ENCODE results near the gene NKAIN2.
"Not testable (repeated sequence)": the region's sequence is repeated elsewhere in the genome, so short reads cannot be mapped to it uniquely, and the experiment has no call there.

NKAIN2 gene

DNA sequence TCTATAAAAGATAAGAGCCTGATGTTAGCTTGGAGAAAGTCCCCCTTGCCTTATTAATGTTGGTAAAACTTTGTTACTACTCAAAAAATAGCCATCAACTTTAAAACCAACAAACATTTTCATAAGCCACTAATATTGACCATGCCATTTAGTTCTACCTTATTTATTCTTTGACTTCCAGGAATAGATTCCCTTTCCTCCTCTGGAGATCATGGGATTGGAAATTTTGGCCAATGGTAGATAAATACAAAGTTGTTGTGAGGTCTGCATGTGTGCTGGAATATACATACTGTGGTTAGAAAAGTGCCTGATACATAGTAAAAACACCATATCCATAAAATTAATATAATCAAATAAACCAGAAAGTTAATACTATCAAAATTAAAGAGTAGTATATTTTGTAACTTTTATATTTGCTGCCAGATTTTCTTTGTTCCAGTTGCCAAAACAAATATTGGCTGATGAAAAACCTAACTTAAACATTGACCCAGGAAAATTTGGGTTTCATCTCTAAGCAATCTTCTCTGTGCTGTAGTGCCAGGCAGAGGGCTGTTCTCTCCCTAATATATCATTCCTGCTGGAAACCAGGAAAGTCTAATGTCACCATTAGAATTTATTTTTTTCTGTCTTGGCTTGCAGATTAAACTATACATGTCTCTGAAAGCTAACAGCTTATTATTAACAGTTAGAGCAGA lies 169.1 kb downstream of the NKAIN2 start:
- no peak for DNase-seq

DNA sequence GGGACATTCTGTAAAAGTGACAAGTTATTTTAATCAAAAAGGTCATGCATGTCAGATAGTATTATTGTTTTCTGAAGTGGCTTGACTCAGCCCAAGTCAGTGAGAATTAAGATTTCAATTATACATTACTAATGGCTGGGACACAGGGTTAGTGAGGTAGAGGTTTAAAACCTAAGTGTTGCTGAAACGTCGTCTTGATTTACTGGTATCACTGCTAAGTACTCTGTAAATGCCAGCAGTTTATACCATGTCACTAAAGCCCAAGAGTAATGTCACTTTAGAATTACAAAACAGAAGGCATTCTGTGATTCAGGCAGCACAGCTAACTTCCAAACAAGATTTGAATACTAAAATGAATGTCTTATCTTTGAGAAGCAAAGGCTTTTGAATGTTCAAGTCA lies 176.6 kb downstream of the NKAIN2 start:
- DNase-seq = no peak

DNA sequence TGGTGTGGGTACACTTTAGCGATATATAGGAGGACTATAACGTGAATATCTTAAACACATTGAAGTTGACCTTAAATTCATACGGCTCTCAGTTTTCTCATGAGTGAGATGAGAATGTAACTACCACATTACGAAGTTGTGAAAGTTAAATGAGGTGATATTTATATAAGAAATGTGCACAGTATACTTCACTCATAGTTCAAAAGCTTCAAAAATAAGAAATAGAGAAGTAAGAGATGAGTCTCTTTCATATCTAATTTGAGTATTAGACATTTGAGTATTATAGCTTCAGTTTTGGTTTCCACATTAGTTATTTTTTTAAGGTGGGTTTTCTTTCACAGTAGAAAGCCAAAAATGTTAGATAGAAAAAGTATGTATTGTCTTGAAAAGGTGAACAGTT lies 183.3 kb downstream of the NKAIN2 start:
- DNase-seq = no peak

DNA sequence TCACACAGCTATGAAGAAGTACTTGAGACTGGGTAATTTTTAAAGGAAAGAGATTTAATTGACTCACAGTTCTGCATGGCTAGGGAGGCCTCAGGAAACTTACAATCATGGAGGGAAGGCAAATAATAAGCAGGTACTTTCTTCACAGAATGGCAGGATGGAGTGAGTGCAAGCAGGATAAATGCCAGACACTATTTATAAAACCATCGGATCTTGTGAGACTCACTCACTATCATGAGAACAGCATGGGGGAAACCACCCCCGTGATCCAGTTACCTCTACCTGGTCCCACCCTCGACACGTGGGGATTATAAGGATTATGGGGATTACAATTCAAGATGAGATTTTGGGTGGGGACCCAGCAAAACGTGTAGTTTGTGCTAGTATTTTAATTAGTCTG lies 186.3 kb downstream of the NKAIN2 start:
- DNase-seq = not testable (repeated sequence)

DNA sequence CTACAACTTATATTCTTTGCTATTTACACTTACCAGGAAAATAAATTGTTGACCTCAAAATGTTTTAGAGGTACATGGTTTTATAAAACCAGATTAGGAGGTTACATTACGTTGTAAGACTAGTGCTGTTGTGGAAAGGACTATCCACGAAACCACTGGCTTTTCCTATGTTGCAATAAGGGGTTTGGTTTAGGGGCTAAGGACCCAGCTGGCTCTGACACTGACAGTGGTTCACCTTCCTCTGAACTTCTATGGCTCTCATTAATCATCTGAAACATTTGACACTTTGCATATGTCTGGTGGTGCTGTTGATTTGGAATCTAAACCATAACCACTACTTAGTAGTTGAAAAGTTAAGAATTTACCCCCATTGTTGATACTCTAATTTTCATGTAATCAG lies 186.7 kb downstream of the NKAIN2 start:
- DNase-seq = no peak

DNA sequence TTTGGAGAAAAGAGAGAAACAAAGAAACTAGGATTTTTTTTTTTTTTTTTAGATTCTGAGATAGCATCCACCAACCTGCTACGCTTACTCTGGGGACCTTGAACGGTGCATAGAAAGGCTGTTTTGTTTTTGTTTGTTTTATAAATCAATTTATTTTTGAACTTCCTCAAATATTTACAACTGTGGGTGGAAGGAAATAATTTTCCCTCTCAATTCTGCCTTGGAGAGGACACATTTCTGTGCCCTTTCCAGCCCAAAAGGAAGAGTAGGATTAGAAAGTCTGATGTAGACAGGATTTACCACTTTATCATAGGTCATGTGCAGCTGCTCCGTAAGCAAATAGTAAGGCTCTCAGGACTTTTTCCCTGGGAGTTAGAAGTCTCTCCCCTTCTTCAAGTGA lies 190.5 kb downstream of the NKAIN2 start:
- no peak for DNase-seq

DNA sequence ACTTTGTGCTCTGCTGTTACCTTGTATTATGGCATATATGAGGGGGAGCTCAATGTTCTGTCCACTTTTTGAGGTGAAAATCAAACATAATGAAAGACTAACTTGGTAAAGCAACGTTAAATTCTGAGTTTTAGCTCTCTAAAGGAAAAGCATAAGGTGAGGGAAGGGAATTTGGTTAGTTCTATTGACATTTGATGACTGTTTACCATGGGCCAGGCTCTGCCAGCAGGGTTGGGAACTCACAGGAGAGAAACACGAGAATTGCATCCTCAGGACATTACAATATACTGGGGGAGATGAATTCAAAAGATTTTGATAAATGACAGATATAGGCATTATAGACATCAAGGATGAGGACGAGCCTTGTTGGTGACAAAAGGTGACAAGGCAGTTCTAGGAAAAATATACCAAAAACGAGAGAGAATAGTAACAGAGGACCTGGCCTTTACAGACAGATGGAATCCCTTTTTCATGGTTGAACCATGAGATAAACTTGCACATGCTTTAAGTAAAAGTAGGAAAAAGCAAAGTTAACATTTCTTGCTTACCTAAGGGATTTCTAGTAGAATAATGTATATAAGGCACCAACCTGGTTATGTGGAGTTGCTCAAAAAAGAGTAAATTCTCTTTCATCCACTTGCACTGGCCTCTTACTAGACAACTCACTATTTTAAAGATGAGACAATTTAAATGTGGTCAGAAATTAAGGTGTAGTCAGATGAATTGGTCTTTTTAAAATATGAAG lies 191.4 kb downstream of the NKAIN2 start:
- no peak for DNase-seq

DNA sequence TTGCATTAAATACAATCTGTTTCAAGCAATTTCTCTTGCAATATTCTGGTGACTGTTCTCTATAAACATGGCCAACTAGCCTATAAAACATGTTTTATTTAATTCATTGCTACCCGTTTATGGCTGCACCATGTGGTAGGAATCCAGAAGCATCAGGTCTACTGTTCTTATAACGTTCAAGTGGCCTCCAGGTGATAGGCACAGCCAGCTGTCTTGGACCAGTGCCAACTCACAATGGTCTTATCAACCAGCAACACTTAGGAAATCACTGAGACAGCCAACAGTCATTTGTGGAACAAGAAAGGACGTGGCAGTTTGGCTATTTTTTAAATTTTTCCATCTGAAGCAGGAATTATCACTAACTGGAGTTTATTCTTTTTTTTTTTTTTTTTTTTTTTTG lies 193.6 kb downstream of the NKAIN2 start:
- no peak for DNase-seq

DNA sequence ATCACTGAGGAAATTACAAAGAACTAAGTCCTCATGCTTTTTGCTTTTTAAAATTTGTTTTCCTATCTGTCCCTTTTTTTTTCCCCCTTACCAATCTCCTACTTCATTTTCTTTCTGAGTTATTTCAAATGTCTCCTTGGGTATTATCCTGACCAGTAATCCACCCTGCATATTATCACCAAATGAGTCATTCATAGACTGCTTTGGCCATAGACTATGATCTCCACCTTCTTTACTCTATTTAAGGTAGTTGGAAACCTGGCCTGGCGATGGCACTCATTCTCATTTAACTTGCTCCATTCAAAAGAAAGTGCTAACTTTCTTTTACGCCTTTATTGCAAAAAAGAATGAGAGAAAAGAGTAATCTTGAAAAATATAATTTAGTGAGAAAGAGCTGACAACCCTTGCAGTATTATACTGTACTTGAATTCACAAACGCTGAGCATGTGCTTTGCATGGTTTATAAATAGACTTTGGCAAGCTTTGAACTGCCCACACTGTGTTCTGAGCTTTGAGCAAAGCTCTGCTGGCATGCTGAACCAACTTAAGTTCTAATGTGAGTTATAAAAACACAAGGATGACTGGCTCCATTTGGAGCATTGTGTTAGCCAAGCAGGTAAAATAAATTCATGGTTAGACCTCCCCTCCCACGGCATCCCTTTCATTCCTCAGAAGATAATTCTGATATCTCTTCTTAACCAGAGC lies 198.9 kb downstream of the NKAIN2 start:
- DNase-seq = no peak

DNA sequence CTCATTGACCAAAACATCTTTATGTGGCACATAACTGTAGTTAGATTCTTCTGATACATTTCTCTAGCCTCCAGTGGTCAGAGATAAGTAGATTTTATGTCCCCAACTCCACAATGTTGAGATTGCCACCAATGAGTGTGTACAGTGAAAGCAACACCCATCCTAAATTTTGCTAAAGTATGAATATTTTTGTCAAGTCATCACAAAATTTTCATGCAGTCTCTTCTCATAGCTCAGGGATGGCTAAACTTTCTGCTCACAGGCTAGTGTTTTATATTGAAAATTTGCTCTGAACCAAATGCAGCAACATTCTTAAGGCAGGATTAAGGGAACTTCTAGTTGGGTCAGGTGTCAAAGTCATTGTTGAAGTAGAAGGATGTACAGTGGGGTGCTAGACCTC lies 203.6 kb downstream of the NKAIN2 start:
- no peak for DNase-seq

DNA sequence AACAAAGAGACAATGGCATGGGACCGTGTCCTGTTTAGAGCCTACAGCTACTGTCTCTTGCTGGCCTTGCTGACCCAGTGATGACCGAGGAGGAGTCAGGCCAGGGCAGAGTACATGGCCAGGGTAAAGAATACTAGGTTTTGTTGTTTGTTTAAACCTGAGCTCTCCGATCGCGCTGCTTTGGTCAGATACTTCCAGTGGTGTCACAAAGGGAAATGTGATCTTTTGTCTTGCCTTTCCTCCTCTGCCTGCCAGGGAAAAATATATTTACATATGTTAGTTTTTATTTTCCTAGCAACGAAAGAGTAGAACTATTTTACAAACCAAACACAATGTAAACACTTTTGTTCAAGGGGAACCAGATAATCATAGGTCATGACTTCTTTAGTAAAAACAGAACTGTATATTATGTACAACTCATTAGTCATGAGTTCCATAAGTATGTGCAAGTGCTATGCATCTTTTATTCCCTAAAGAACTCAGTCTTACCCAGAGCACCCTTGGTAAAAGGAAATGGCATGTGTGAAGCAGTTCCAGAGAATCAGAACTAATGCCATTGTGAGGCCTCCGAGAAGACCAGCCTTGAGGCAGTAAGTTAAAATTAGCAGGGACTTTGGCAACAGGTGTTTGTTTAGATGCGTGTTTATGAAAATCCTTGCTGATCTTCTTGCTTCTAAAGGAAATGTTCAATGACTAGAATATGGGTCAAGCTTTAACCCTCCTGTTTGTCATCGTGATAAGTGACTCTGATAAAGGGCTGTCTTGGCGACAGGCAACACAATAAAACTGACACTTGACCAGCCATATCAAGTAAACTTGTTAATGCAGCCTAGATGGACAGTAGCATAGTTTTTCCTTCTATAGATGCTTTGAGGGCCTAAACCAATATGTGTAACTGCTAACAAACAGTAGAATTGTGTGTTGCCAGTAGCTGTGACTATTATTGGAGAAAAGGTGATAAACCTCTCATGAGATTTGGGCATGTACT lies 204.6 kb downstream of the NKAIN2 start:
- no peak for DNase-seq

DNA sequence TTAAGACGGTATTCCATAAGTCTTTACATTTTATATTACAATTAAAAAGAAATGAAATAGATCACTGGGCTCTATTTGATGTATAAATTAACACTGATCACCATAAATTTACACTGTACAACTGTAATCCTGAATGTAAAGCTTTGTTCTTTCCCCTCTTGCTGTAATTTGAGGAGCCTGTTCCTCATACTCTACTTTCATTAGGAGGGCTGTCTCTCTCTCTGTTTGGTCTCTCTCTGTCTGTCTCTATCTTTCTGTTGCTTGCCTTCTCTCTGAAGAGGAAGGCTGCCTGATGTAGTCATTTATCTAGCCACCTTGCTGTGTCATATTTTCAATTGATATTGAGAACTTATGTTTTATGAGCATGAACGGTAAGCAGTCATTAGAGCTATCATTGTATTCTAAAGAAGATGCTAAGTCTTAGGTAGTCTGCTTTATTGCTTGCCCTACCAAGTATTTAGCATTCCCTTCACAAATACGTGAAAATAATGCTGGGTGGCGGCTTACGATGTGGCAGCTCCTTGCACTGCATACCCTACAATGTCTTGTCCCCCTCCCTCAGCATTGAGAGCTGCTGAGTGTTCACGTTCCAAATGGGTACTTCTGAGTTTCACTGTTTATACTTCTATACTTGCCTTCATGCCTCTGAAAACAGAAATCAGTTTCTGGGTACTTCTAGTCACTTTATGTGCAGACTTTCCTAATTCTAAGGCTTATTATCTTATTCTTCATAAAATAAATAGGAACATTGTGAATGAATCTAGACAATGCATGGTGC lies 205.5 kb downstream of the NKAIN2 start:
- no peak for DNase-seq

DNA sequence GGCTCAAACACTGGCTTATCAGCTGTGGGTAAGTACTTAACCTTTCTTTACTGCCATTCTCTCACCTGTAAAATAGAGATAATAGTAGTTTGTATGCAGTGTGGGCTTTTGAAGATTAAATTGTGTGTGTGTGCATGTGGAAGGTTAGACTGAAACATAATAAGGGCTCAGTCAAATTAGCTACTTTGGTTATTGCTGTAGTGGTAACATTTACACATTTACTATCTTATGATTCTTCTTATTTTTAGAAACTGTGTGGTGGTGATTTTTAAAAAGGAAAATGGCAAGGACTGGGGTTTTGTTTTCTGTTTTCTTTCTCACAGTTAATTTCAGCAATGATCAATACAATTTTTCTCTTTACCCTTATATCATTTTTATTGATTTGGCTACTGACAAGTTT lies 206.9 kb downstream of the NKAIN2 start:
- DNase-seq = no peak

DNA sequence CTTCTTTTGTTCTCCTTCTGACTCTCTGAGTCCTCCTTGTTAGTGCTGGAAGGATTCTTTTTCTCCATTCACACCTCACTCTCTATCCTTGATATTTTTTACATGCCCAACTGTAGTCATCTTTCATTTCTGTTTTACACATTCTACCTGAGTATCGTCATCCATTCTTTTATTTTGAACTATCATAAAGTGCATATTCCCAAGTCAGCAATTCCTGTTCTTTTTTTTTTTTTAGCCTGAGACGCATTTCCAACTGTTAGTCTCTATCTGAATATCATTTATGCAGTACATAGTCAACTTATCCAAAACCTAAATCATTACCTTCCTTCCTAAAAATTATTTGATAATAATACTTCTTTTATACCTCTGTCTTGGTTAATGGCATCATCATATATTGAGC lies 207.5 kb downstream of the NKAIN2 start:
- no peak for DNase-seq

DNA sequence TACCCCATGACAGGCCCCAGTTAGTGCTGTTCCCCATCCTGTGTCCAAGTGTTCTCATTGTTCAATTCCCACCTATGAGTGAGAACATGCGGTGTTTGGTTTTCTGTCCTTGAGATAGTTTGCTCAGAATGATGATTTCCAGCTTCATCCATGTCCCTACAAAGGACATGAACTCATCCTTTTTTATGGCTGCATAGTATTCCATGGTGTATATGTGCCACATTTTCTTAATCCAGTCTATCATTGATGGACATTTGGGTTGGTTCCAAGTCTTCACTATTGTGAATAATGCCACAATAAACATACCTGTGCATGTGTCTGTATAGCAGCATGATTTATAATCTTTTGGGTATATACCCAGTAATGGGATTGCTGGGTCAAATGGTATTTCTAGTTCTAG lies 218.4 kb downstream of the NKAIN2 start:
- not testable (repeated sequence) for DNase-seq

DNA sequence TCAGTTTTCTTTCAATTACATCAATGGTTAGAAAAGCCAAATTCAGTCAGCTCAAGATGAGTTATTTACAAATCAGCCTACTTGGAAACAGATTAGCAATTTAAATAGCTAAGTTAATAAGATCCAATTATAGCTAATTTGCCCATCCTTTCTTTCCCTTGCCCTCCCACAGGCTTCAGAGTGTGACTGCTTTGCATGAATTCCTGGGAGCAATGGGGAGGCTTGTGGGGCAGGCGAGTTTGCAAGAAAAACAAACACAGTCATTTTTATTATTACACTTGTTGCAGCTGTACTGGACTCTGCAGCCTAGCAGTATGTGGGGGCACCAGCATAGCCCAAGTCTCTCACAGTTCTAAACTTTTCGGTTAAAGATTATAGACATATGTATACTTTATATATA lies 219.0 kb downstream of the NKAIN2 start:
- DNase-seq = no peak

DNA sequence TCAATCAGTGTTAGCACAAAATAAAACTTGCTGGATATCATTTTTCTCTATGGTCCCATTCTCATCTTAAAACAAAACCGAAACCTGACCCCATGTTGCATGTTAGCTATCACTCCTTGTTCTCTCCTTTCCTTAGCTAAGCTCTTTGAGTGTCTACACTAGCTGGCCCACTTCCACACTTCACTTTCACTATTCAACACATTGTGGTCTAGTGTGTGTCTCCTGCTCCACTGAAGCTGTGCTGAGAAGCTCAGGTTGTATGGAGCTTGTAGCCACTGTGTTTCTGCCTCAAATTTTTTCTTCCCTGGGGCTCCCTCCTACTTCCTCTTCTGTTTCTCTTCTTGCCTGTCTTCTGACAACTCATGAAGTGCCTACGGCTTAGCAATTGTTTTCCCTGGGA lies 223.0 kb downstream of the NKAIN2 start:
- DNase-seq = no peak

DNA sequence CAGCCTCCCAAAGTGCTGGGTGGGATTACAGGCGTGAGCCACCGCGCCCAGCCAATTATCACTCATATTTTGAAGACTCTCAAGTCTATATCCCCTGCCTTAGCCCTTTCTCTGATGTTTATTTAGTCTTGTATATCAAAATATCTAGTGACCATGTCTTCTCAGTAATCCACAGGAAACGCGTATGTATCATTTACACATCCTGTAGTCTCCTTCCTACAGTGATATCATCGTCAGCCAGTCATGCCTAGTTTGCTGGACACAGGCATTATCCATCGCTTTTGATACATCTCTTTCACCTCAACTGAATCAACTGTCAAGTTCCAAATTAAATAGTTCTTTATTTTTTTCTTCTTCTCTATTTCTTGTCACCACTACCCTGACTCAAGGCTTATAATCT lies 223.7 kb downstream of the NKAIN2 start:
- no peak for DNase-seq

DNA sequence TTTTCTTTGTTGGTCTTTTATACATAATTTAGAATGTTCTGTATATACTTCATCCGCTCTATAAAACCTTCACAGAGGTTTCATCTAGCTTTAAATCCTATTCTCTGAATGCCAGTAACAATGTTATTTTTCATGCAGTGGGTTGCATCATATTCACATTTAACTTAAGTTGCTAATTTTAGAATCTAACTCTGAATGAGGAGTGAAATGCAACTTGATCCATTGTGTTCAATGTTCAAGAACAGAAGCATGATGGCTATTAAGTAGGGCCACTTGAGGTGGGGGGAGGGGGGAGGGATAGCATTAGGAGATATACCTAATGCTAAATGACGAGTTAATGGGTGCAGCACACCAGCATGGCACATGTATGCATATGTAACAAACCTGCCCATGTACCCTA lies 224.5 kb downstream of the NKAIN2 start:
- no peak for DNase-seq

DNA sequence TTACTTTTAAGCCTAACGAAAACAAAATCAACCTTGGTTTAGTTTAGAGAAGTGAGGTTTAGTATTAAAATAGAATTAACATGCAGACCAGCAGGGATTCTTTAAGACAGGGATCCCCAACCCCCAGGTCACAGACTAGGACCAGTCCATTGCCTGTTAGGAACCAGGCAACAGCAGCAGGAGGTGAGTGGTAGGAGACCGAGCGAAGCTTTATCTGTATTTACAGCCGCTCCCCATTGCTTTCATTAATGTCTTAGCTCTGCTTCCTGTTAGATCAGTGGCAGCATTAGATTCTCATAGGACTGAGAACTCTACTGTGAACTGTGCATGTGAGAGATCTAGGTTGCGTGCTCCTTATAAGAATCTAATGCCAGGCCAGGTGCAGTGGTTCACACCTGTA lies 225.9 kb downstream of the NKAIN2 start:
- no peak for DNase-seq

DNA sequence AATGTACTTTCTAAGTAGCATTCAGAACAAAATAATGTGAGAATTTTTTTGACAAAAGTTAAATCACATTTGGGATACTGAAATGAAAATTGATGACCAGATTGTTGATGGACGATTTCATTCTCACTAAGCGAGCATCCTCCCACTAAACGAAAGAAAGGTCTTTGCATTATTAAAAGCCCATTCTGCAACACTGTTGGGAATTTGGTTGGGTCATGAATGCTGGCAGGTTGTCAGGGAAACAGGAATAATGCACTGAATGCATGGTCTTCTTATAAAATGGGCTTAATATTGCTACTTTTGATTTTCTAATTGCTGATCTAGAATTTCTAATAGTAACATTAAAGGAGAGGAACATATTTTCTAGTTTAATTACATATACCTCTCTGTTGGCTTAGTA lies 229.8 kb downstream of the NKAIN2 start:
- no peak for DNase-seq

DNA sequence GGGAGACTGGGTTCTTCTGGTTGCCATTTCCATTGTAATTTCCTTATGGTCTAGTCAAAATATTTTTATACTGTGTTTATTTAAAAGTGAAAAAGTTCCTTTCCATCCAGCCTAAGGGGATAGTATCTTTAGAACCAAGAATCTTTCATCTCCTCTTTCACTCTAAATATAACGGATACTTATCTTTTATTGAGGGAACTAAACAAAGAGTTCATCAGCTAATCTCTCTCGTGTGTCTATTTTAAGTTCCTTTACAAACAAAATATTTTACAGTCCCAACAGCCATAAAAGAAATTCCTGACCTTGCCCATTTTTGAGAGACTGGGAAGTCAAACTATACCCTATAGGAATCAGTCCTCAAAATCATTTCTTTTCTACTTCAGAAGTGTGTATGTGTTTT lies 232.7 kb downstream of the NKAIN2 start:
- no peak for DNase-seq
